SH-SY5Y (cell line): ENCODE results near the gene CDH20.

Source experiments
- GATA2 ChIP-seq: IDR thresholded peaks from 2 replicates; pipeline ENCODE4 v1.6.1; 2011; ENCODE audit warnings: mild to moderate bottlenecking, low read depth, low read length
- GATA3 ChIP-seq: IDR thresholded peaks from 2 replicates; pipeline ENCODE4 v1.6.1; 2011; ENCODE audit warnings: low read depth, mild to moderate bottlenecking, low read length, moderate library complexity

GRCh38 chr18:61597316-61597715 lies 264.1 kb downstream of the CDH20 start:
- no peak for TF ChIP-seq GATA2
- TF ChIP-seq GATA3, result no peak
